ENCODE results near the gene FNIP2.
A peak's percentile ranks its signal among the peaks of the same experiment; 100 is the strongest.
"Not testable (repeated sequence)": the region's sequence is repeated elsewhere in the genome, so short reads cannot be mapped to it uniquely, and the experiment has no call there.

FNIP2 gene

DNA sequence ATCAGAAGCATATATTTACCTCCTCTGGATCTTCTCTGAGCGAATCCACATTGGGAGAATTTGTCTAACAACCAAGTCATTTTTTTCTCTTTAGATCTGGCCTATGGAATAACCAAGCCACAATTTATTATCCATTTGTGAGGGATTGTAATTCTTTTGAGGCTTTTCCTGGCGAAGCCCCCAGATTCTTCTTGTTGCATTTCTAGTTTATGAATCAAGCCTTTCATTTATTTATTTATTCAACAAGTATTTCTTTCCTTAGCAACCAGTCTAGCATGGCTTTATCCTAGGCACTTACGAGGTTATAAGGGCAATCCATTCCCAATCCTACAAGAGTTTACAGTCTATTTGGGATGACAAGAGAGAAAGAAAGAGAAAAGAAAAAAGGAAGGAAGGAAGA is 18.4 kb upstream of the FNIP2 start:
- no peak overlapping the region for H3K4me3 ChIP-seq (ENCODE audit: low read depth, low read length)
- TF ChIP-seq CTCF (IDR thresholded peaks at IDR 0.05; ENCODE audit: insufficient read depth, low read length, missing control alignments), result no peak
- ChIA-PET CTCF (no interaction called here), POLR2A (no interaction called here)
- DNase-seq (ENCODE audit: low read depth, low spot score), result peak; percentile 82

DNA sequence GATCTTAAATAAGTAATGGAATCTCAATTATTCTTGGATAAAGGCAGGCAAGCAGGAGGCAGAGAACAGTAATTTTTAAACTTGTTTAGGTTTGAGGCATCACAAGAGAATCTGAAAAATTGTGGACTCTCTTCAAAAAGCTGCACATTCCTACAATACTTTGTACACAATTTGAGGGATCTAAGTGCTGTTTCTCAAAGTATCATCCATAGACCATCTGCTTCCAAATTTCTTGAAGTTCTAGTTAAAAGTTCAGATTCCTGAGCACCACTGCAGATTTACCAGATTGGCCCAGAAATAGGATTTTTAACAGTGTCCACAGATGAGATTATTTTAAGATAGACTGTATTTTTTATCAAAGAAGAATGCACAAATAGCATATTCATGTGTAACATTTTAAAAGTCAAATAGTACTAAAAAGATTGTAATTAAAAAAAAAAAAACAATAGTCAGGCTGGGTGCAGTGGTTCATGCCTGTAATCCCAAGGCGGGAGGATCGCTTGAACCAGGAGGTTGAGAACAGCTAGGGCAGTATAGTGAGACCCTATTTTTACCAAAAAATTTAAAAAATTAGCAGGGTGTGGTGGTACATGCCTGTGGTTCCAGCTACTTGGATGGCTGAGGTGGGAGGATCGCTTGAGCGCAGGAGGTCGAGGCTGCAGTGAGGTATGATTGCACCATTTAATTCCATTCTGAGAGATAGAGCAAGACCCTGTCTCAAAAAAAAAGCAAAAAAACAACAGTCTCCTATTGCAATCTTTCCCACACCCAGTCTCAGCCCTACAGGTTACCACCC is 14.2 kb upstream of the FNIP2 start:
- ChIA-PET CTCF (interaction anchor here (1.0 to 2.4 kb wide), 3 partner anchors 15 to 27 kb away, joined by 3 to 6 read pairs (median 4); no protein-coding TSS in a partner anchor), POLR2A (interaction anchor here (1.0 to 2.6 kb wide), 2 partner anchors 12 to 56 kb away, joined by 3 to 8 read pairs; no protein-coding TSS in a partner anchor)
- no peak overlapping the region for H3K4me3 ChIP-seq (ENCODE audit: low read depth, low read length)
- peak; percentile 73 for DNase-seq (ENCODE audit: low read depth, low spot score)
- TF ChIP-seq CTCF (IDR thresholded peaks at IDR 0.05; ENCODE audit: insufficient read depth, low read length, missing control alignments), result no peak

DNA sequence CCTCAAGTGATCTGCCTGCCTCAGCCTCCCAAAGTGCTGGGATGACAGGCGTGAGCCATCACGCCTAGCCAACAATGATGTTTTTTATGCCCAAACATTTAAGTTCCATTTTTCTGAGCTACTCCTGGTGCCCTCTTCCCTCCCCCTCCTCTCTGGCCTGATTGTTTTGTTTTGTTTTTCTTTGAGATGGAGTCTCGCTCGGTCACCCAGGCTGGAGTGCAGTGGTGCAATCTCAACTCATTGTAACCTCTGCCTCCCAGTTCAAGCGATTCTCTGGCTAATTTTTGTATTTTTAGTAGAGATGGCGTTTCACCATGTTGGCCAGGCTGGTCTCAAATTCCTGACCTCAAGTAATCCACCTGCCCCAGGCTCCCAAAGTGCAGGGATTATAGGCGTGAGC is 13.0 kb upstream of the FNIP2 start:
- ChIA-PET CTCF (interaction anchor here (1.0 to 1.6 kb wide), 3 partner anchors 10 to 96 kb away, joined by 3 to 4 read pairs (median 3); no protein-coding TSS in a partner anchor), POLR2A (interaction anchor here (2.6 kb wide), 1 partner anchor 55 kb away, joined by 8 read pairs; no protein-coding TSS in a partner anchor)
- not testable (repeated sequence) for DNase-seq (ENCODE audit: low read depth, low spot score); H3K4me3 ChIP-seq (ENCODE audit: low read depth, low read length)

- H3K4me3 ChIP-seq (ENCODE audit: low read depth, low read length), result no peak overlapping the region
- TF ChIP-seq CTCF (IDR thresholded peaks at IDR 0.05; ENCODE audit: insufficient read depth, low read length, missing control alignments), result no peak
- ChIA-PET POLR2A (no interaction called here), CTCF (interaction anchor here (0.6 kb wide), 1 partner anchor 13 kb away, joined by 3 read pairs; no protein-coding TSS in a partner anchor)
- DNase-seq (ENCODE audit: low read depth, low spot score), result no peak
Measured at GRCh38 chr4:158756588-158756987, 12.2 kb upstream of the FNIP2 start.

- ChIA-PET POLR2A (no interaction called here), CTCF (no interaction called here)
- no peak overlapping the region for H3K4me3 ChIP-seq (ENCODE audit: low read depth, low read length)
- TF ChIP-seq CTCF (IDR thresholded peaks at IDR 0.05; ENCODE audit: insufficient read depth, low read length, missing control alignments), result no peak
- no peak for DNase-seq (ENCODE audit: low read depth, low spot score)
Measured at GRCh38 chr4:158758142-158758541, 10.7 kb upstream of the FNIP2 start.

DNA sequence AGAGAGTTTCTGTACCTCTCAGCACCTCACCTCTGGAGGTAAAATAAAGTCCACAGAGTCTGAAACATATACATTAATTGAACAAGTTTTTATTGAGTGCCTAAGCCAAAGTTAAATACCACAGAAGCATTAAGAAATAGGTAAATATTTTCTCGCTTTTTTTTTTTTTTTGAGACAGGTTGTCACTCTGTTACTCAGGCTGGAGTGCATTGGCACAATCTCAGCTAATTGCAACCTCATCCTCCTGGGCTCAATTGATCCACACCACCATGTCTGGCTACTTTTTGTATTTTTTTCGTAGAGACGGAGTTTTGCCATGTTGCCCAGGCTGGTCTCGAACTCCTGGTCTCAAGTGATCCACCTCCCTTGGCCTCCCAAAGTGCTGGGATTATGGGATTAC is 10.1 kb upstream of the FNIP2 start:
- H3K4me3 ChIP-seq (ENCODE audit: low read depth, low read length), result no peak overlapping the region
- no peak for TF ChIP-seq CTCF (IDR thresholded peaks at IDR 0.05; ENCODE audit: insufficient read depth, low read length, missing control alignments)
- CTCF ChIA-PET, result no interaction called here
- DNase-seq (ENCODE audit: low read depth, low spot score), result no peak
- POLR2A ChIA-PET, result interaction anchor here (0.7 kb wide), 1 partner anchor 1857 kb away, joined by 3 read pairs; no protein-coding TSS in a partner anchor

DNA sequence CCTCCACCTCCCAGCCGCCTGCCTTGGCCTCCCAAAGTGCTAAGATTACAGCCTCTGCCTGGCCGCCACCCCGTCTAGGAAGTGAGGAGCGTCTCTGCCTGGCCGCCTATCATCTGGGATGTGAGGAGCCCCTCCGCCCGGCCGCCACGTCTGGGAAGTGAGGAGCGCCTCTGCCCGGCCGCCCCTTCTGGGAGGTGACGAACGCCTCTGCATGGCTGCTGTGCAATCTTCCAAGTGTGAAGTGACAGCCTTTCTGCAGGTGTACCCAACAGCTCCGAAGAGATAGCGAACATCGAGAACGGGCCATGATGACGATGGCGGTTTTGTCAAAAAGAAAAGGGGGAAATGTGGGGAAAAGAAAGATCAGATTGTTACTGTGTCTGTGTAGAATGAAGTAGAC is 9.3 kb upstream of the FNIP2 start:
- CTCF ChIA-PET; DNase-seq (ENCODE audit: low read depth, low spot score); H3K4me3 ChIP-seq (ENCODE audit: low read depth, low read length); POLR2A ChIA-PET: not testable (repeated sequence)
